Glutamatergic neuron (in vitro differentiated cells): ENCODE data around the gene RPL15. TPM values are rescaled to one million over a fixed set of nuclear protein-coding genes. Genes with fewer than 3 reads are reported as not detected.
"Not testable (repeated sequence)": the region's sequence is repeated elsewhere in the genome, so short reads cannot be mapped to it uniquely, and the experiment has no call there.

ENCODE experiments used
- DNase-seq: peaks from one replicate; pipeline ENCODE4 v3.0.0; 2022
- H3K27ac Mint-ChIP-seq: one replicate; pipeline ENCODE4 v1.8.0; 2020; ENCODE audit warnings: mild to moderate bottlenecking, mixed read lengths, inconsistent platforms; ENCODE audit not compliant: unreplicated experiment
- H3K27me3 Mint-ChIP-seq: one replicate; pipeline ENCODE4 v1.8.0; 2020; ENCODE audit warnings: mild to moderate bottlenecking, moderate library complexity, mixed read lengths, inconsistent platforms; ENCODE audit not compliant: unreplicated experiment
- H3K36me3 Mint-ChIP-seq: one replicate; pipeline ENCODE4 v1.8.0; 2020; ENCODE audit warnings: mild to moderate bottlenecking, mixed read lengths, inconsistent platforms; ENCODE audit not compliant: unreplicated experiment
- H3K4me1 Mint-ChIP-seq: one replicate; pipeline ENCODE4 v1.8.0; 2020; ENCODE audit warnings: mild to moderate bottlenecking, low read depth, mixed read lengths, inconsistent platforms; ENCODE audit not compliant: unreplicated experiment
- H3K4me3 Mint-ChIP-seq: one replicate; pipeline ENCODE4 v1.8.0; 2020; ENCODE audit warnings: mild to moderate bottlenecking, mixed read lengths, inconsistent platforms; ENCODE audit not compliant: unreplicated experiment
- H3K9me3 Mint-ChIP-seq: one replicate; pipeline ENCODE4 v1.8.0; 2020; ENCODE audit warnings: mild to moderate bottlenecking, moderate library complexity, mixed read lengths, inconsistent platforms; ENCODE audit not compliant: unreplicated experiment
- total RNA-seq: library from RNA; stranded (reverse); fragmentation: NEBNext Ultra II Directional; extraction: Animal tissue kit (Norgen Biotek cat#: 25700); gene quantifications from one replicate; pipeline ENCODE4 v1.2.1, GENCODE V29; 2021; ENCODE audit not compliant: unreplicated experiment
- TF ChIP-seq, protein P1 (sequence below): fragments of 200-600 bp; sonication (generic); IDR thresholded peaks from one replicate; pipeline ENCODE4 v1.5.0; 2021; ENCODE audit not compliant: partially characterized antibody, unreplicated experiment

Gene RPL15
- total RNA-seq, 1 donor from 2014 or later: 1,377 TPM

GRCh38 chr3:23877329-23877980, 39.5 kb upstream of the RPL15 start:
- Mint-ChIP-seq H3K36me3 (peaks cover 6% of the 10 kb centered on the region), H3K27me3 (peaks cover 1% of the 10 kb centered on the region), H3K27ac (no peak overlapping the region), H3K4me1 (peaks cover 9% of the 10 kb centered on the region), H3K9me3 (peaks cover 2% of the 10 kb centered on the region), H3K4me3 (no peak overlapping the region)
- no peak for DNase-seq
- TF ChIP-seq, protein P1, sequence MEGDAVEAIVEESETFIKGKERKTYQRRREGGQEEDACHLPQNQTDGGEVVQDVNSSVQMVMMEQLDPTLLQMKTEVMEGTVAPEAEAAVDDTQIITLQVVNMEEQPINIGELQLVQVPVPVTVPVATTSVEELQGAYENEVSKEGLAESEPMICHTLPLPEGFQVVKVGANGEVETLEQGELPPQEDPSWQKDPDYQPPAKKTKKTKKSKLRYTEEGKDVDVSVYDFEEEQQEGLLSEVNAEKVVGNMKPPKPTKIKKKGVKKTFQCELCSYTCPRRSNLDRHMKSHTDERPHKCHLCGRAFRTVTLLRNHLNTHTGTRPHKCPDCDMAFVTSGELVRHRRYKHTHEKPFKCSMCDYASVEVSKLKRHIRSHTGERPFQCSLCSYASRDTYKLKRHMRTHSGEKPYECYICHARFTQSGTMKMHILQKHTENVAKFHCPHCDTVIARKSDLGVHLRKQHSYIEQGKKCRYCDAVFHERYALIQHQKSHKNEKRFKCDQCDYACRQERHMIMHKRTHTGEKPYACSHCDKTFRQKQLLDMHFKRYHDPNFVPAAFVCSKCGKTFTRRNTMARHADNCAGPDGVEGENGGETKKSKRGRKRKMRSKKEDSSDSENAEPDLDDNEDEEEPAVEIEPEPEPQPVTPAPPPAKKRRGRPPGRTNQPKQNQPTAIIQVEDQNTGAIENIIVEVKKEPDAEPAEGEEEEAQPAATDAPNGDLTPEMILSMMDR: no peak

DNA sequence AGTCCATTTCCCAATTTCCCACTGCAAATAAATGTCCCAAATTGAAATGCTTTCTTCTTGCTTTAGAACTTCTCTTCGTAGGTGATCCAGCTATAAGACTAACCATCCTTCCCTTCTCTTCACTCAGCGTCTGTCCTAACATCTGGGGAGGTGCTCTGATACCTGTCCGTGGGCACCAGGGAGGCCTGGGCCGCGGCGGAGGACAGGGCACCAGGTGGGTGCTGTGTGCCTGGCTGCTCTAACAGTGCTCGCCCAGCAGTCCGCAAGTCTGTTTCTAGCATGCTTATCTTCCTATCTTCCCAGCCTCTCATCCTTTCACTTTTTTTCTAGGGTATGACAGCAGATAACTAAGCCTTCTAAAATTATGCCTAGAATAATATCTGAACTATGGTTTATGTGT, 37.4 kb upstream of the RPL15 start:
- no peak for DNase-seq
- H3K9me3 Mint-ChIP-seq: peaks cover 2% of the 10 kb centered on the region
- peaks cover 9% of the 10 kb centered on the region for H3K4me1 Mint-ChIP-seq
- no peak overlapping the region for H3K4me3 Mint-ChIP-seq
- TF ChIP-seq, protein P1: no peak
- H3K27ac Mint-ChIP-seq: no peak overlapping the region
- H3K27me3 Mint-ChIP-seq: peaks cover 1% of the 10 kb centered on the region
- peaks cover 6% of the 10 kb centered on the region for H3K36me3 Mint-ChIP-seq

- Mint-ChIP-seq H3K36me3 (peaks cover 6% of the 10 kb centered on the region), H3K9me3 (peaks cover 1% of the 10 kb centered on the region), H3K27me3 (peaks cover 1% of the 10 kb centered on the region), H3K4me3 (no peak overlapping the region), H3K27ac (no peak overlapping the region), H3K4me1 (peaks cover 9% of the 10 kb centered on the region)
- TF ChIP-seq, protein P1: no peak
- DNase-seq: no peak
Measured at GRCh38 chr3:23880703-23881339, 36.1 kb upstream of the RPL15 start.

- not testable (repeated sequence) for DNase-seq, H3K27ac Mint-ChIP-seq, H3K36me3 Mint-ChIP-seq, H3K27me3 Mint-ChIP-seq, H3K4me1 Mint-ChIP-seq, H3K9me3 Mint-ChIP-seq, H3K4me3 Mint-ChIP-seq
Measured at GRCh38 chr3:23881993-23882392, 34.9 kb upstream of the RPL15 start.

DNA sequence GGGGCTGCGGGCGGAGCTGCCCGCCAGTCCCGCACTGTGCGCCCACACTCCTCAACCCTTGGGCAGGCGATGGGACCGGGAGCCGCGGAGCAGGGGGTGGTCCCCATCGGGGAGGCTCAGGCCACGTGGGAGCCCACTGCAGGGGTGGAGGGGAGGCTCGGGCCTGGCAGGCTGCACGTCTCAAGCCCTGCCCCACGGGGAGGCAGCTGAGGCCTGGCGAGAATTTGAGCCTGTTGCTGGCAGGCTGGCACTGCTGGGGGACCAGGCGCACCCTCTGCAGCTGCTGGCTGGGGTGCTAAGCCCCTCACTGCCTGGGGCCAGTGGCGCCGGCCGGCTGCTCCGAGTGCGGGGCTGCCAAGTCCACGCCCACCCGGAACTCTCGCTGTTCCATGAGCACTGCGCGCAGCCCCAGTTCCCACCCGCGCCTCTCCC, 34.4 kb upstream of the RPL15 start:
- no peaks in the 10 kb centered on the region for H3K9me3 Mint-ChIP-seq
- TF ChIP-seq, protein P1: no peak
- DNase-seq: no peak
- no peaks in the 10 kb centered on the region for H3K4me1 Mint-ChIP-seq
- peaks cover 6% of the 10 kb centered on the region for H3K36me3 Mint-ChIP-seq
- peaks cover 1% of the 10 kb centered on the region for H3K27me3 Mint-ChIP-seq
- no peak overlapping the region for H3K27ac Mint-ChIP-seq
- no peak overlapping the region for H3K4me3 Mint-ChIP-seq
